CD4-positive, alpha-beta T cell treated with Interferon alpha-2 for 1 hour (primary cell): ENCODE measurements around the gene KIAA1549.

Experiments used
- DNase-seq, 2 donors: peaks; one replicate each; pipeline ENCODE4 v3.0.0-alpha.2; 2020 to 2022

Gene KIAA1549

GRCh38 chr7:138880881-138881578 is 100.2 kb downstream of the KIAA1549 start:
- DNase-seq: no peak

DNA sequence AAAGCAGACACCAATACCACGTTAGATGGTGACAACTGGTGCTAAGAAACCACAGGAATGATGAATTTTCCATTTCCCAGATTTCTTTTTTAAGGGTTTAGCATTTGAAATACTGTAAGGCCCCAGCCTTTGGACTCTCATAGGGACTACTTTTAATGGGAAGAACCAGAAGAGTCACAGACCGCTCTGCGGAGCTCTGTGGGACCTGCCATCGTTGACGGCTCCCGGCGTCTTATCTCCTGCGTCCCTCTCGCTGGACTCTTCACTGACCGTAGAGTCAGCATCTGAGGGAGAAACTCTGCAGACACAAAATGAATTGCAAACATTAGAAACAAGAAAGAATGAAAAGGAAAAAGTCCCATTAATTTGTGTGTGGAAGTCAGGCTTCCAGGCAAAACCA is 101.8 kb downstream of the KIAA1549 start:
- DNase-seq: no peak

GRCh38 chr7:138878856-138879255 is 102.3 kb downstream of the KIAA1549 start:
- no peak for DNase-seq

DNA sequence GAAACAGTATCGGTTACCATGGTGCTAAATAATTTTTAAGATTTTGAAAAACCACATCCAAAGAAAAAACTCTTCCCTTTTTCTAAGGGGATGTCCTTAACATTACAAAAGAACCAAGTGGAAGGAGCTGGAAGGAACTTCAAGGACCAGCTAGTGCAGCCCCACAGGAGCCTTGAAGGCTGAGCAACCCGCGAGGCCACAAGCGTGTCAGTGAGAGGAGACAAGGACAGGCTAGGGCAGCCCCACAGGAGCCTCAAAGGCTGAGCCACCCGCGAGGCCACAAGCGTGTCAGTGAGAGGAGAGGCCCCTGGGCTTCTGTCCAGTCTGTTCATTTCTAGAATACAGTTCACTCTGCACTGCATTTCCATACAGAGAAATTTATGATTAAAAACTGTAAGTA is 103.1 kb downstream of the KIAA1549 start:
- DNase-seq: no peak

DNA sequence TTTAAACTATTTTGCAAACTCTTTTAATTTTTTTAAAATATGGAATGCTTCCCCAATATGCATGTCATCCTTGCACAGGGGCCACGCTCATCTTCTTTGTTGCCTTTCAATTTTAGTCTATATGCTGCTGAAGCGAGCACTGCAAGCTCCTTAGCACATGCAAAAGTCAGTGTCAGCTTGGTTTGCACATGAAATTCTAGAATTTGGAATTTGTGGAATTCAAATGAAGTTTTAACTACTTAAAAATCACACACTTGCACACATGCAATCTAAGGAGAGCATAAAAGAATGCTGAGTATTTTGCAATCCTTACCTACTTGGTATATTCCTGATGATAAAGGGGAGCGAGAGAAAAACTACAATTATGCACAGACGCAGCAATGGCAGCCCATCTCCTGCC is 104.9 kb downstream of the KIAA1549 start:
- no peak for DNase-seq

- peak; percentile 16 to 69 for DNase-seq
These were observed 105.4 kb downstream of the KIAA1549 start for GRCh38 chr7:138875794-138876193.

- no peak for DNase-seq
These were observed 107.8 kb downstream of the KIAA1549 start for GRCh38 chr7:138873220-138873892.

DNA sequence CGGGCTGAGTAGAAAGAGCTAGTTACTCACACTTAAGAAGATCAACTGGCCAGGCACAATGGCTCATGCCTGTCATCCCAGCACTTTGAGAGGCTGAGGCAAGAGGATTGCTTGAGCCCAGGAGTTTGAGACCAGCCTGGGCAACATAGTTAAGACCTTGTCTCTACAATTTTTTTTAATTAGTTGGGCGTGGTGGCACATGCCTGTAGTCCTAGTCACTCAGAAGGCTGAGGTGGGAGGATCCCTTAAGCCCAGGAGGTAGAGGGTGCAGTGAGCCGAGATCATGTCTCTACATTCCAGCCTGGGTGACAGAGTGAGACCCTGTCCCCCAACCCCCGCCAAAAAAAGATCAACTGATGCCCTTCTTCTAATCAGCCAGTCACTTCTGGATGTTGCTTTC is 108.6 kb downstream of the KIAA1549 start:
- DNase-seq: no peak

DNA sequence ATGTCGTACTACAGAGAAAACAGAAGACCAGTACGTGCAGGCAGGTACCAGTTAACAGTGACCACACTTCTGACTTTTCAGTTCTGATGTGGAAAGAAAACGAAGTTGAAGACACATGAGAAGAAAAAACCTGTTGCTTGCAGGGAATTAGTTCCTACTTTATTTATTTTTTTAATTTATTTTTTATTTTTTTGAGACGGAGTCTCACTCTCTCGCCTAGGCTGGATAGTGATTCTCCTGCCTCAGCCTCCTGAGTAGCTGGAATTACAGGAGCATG is 109.4 kb downstream of the KIAA1549 start:
- no peak for DNase-seq

DNA sequence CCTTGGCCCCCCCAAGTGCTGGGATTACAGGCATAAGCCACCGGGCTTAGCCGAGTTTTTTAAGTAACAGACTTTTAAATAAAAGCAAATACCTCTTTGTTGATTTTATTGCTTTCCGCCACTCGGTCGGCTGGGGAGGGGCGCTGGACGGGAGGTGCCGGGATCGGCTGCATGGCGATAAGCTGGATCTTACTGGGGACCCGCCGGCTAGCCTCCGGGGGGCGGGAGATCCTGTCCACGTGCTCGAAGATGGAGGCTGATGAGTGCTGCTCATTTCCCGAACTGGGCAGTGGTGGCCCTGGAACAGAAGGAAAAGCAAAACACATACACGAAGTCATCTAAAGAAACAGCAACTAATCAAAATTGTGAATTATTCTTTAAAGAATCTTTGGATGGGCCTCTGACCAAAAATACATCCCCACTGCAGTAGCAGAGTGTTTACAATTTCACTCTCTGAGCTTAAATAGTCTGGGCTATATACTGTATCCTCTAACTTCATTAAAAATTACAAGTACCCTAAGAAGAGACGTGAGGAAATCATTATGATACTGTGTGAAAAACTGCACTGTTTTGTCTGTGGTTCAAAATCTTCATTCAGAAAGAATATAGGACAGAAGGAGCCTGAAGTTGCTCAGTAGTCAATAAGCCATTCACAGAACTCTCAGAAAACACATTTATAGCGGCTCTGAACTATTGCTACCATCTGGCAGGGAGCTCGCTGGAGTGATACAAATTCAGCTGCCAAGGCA is 110.0 kb downstream of the KIAA1549 start:
- no peak for DNase-seq

GRCh38 chr7:138869353-138869752 is 111.8 kb downstream of the KIAA1549 start:
- DNase-seq: no peak

DNA sequence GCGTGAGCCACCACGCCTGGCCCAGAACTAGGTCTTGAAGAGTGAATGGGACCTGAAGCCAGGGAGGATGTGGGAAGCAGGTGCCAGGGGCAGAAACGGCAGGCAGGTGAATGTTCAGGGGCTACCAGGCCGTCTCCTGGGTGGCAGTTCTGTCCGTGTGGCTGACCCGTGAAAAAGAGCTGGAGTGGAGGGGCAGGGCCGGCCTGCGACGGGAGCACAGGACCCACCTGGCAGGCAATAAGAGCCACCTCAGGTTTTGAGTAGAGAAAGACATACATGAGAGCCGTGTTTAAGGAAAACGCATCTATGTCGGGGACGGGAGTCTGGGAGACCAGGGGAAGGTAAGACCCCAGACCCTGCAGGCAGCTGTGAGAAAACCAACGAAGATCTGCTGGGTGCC is 112.5 kb downstream of the KIAA1549 start:
- no peak for DNase-seq

GRCh38 chr7:138867744-138868143 is 113.4 kb downstream of the KIAA1549 start:
- DNase-seq: no peak

DNA sequence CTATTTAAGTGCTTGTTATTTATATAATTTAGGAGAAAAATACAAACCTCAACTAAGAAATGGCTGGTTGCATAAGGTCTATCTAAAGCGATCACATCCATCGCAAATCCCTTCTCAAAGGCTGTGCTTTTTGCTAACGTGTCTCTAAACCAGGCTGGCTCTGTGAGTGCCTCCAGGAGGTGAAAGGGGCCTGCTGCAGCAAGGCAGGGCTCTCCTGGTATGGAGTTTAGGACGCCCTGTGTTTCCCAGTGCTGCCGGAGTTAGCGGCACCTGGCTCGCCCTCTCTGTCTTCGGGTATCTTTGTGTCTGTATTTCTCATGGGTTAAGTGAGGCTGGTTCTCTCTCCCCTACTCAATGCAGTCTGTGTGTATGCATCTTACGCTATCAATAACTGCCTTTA is 114.8 kb downstream of the KIAA1549 start:
- no peak for DNase-seq

- DNase-seq: peak; percentile 14 to 53
These were observed 115.3 kb downstream of the KIAA1549 start for GRCh38 chr7:138865843-138866242.

DNA sequence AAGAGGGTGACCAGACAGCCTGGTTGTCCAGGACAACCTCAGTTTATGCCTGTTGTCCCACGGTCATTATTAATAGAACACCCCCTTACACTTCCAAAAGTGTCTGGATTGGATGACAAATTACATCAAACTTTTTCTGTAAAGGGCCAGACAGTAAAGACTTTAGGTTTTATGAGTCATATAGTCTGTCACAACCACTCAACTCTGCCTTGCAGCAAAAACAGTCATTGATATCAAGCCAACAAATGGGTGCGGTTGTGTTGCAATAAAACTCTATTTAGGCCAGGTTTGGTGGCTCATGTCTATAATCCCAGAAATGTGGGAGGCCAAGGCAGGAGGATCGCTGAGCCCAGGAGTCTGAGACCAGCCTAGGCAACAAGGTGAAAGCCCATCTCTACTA is 116.5 kb downstream of the KIAA1549 start:
- DNase-seq: no peak

DNA sequence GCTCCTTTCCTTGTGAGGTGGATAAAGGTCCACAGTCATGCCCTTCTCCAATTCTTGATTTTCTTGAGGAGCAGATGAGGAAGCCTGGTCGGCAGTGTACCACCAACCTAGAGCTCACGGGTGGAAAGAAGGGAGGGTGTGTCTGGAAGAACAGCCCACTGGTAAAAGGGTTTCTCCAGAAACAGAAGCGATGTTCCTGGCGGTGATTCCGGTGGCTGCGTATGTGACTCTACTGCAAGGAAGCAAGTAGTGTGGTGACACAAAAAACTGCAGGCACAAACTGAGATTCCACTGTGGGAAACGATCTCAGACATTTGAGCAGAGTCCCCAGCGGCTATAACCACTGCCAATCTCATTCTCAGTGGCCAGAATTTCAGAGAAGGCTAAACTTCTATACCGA is 117.3 kb downstream of the KIAA1549 start:
- no peak for DNase-seq

DNA sequence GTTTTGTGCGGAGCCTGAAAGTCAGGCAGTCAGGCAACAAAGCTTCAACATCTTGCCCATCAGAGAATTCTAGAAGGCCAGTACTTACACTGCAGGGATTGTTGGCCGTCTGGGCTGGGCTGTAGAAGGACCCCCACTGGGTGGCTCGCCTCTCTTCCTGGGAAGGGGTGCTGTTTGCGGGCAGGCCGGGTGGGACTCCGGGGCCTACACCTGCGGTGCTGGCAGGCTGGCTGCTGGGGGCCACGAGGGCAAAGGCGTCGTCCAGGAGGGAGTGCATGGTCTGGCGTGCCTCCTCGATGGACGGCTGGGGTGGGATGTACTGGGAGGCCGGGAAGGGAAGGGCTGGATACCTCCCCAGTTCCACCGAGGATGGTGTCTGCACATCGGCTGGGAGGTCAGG is 120.1 kb downstream of the KIAA1549 start:
- no peak for DNase-seq

GRCh38 chr7:138857728-138858127 is 123.5 kb downstream of the KIAA1549 start:
- no peak for DNase-seq

DNA sequence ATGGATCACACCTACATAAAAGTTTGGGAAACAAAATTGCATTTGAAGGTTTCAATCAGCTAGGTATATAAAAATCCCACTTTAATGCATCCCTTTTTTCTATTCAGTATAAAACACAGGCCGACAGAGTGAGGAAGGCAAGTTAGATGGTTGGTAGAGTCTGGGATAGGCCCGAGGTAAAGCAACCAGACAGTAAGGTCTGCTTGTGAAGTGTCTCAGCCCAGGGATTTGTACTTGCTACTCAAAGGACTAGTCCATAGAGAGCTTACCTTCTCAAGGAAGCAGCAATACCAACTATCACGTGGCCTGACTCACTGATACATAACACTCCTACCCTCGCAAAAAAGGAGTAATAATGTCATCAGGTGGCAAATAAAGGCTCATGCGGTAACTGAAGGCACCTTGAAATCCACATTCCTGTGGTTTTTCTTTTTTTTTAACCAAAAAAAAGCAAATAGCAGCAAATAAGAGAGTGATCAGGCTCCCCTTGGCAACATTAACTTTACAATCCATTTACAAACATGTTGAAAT is 127.0 kb downstream of the KIAA1549 start:
- DNase-seq: no peak

- DNase-seq: no peak
These were observed 127.7 kb downstream of the KIAA1549 start for GRCh38 chr7:138853448-138853847.

DNA sequence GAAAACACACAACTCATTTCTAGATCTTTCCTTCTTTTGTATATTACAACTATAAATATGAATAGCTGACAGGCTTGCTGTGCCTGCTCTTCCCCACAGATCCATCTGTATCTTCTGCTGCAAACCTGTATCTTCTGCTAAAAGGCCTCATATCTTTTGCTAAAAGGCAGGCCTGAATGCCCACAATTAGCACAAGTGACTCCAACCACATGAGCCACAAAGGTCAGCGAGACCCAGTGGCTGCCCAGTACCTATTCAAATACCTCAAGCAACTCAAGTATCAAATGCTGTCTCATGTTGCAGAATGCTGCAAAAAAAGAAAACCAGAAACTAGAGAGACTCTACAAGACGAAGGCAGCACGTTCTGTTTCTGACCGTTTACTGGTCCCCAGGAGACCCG is 128.7 kb downstream of the KIAA1549 start:
- DNase-seq: no peak

GRCh38 chr7:138849701-138850100 is 131.5 kb downstream of the KIAA1549 start:
- no peak for DNase-seq
